ENCODE results near the gene TEP1. TPM values are rescaled to one million over a fixed set of nuclear protein-coding genes. Genes with fewer than 3 reads are reported as not detected.
"Not testable (repeated sequence)": the region's sequence is repeated elsewhere in the genome, so short reads cannot be mapped to it uniquely, and the experiment has no call there.

TEP1 gene
- total and polyA plus RNA-seq, 12 donors: 8.7 to 59.8 (median 30.8) TPM

- WGBS, 4 donors: 90 to 100% (median 95%) methylated on average over 1 of the region's 1 CpG
- no peaks in the 10 kb centered on the region for H3K27me3 ChIP-seq
- intact Hi-C loops (cut with DNase I): no loop called here
- H3K9me3 ChIP-seq (replicated peaks in 1 of 3): no peaks in the 10 kb centered on the region
- no peak overlapping the region for H3K4me3 ChIP-seq
- no peak for TF ChIP-seq POLR2A (IDR thresholded peaks at IDR 0.05)
- no peak for TF ChIP-seq CTCF (IDR thresholded peaks at IDR 0.05)
- H3K4me1 ChIP-seq (replicated peaks in 1 of 2): peaks cover 14 to 17% of the 10 kb centered on the region in 2 donors
- DNase-seq: no peak
- H3K36me3 ChIP-seq (replicated peaks in 1 of 2): peaks cover 0 to 11% of the 10 kb centered on the region in 2 donors
- H3K27ac ChIP-seq: no peak overlapping the region
Measured at GRCh38 chr14:20345366-20345765, 67.9 kb downstream of the TEP1 start.

- Histone ChIP-seq H3K9me3 (replicated peaks in 1 of 3) (no peaks in the 10 kb centered on the region), H3K4me3 (peak overlapping the region; percentile 9 to 66 (median 36)), H3K4me1 (replicated peaks in 1 of 2) (peaks cover 14 to 17% of the 10 kb centered on the region in 2 donors), H3K27ac (peak overlapping the region; percentile 42 to 94 (median 90)), H3K36me3 (replicated peaks in 1 of 2) (peaks cover 0 to 11% of the 10 kb centered on the region in 2 donors), H3K27me3 (no peaks in the 10 kb centered on the region)
- intact Hi-C loops (cut with DNase I): no loop called here
- TF ChIP-seq POLR2A (IDR thresholded peaks at IDR 0.05) (no peak), CTCF (IDR thresholded peaks at IDR 0.05) (no peak)
- 0 to 3% (median 1%) methylated on average over 3 of the region's 3 CpGs for WGBS, 4 donors
- no peak for DNase-seq
Measured at GRCh38 chr14:20343862-20344220, 69.5 kb downstream of the TEP1 start.

- intact Hi-C loops (cut with DNase I): no loop called here
- Histone ChIP-seq H3K4me3 (peak within 1 kb of the TSS; percentile 64 to 75 (median 68)), H3K9me3 (replicated peaks in 1 of 3) (no peaks in the 10 kb centered on the region), H3K27ac (peak within 1 kb of the TSS; percentile 42 to 94 (median 90)), H3K4me1 (replicated peaks in 1 of 2) (peaks cover 13 to 16% of the 10 kb centered on the region in 2 donors), H3K27me3 (no peaks in the 10 kb centered on the region), H3K36me3 (replicated peaks in 1 of 2) (peaks cover 0 to 11% of the 10 kb centered on the region in 2 donors)
- 0 to 1% (median 0%) methylated on average over 16 to 50 of the region's 50 CpGs for WGBS, 4 donors
- peak; percentile 97 to 99 (median 98) for DNase-seq
- TF ChIP-seq POLR2A (IDR thresholded peaks at IDR 0.05): peak; percentile 94 to 98
- TF ChIP-seq CTCF (IDR thresholded peaks at IDR 0.05): peak in 2 of 6 experiments; percentile 4 to 31
Measured at GRCh38 chr14:20343092-20343861, 70.0 kb downstream of the TEP1 start, which contains the start of gene PARP2. Gene PARP2, plus strand, starts transcription at chr14:20343635. Its CDS starts 7 bp downstream, at chr14:20343642.

GRCh38 chr14:20341646-20342045 is 71.7 kb downstream of the TEP1 start:
- Histone ChIP-seq H3K9me3 (replicated peaks in 1 of 3) (no peaks in the 10 kb centered on the region), H3K27ac (peak overlapping the region in 2 of 5 donors; percentile 89 to 90), H3K4me3 (peak overlapping the region in 1 of 4 donors; percentile 64), H3K36me3 (replicated peaks in 1 of 2) (peaks cover 0 to 7% of the 10 kb centered on the region in 2 donors), H3K27me3 (no peaks in the 10 kb centered on the region), H3K4me1 (replicated peaks in 1 of 2) (peaks cover 7 to 8% of the 10 kb centered on the region in 2 donors)
- no peak for TF ChIP-seq CTCF (IDR thresholded peaks at IDR 0.05)
- no peak for TF ChIP-seq POLR2A (IDR thresholded peaks at IDR 0.05)
- intact Hi-C loops (cut with DNase I): no loop called here
- WGBS, 4 donors: 55 to 71% (median 61%) methylated on average over 2 of the region's 2 CpGs
- no peak for DNase-seq

- H3K9me3 ChIP-seq (replicated peaks in 1 of 3); H3K36me3 ChIP-seq (replicated peaks in 1 of 2); H3K4me1 ChIP-seq (replicated peaks in 1 of 2); H3K27ac ChIP-seq; H3K27me3 ChIP-seq; H3K4me3 ChIP-seq; intact Hi-C loops (cut with DNase I); DNase-seq: not testable (repeated sequence)
- WGBS, 4 donors: 94 to 98% (median 97%) methylated on average over 4 of the region's 4 CpGs
Measured at GRCh38 chr14:20341032-20341431, 72.3 kb downstream of the TEP1 start.
